SK-N-SH (cell line): Measurements from ENCODE around the gene DMRT1. TPM values are rescaled to one million over a fixed set of nuclear protein-coding genes. Genes with fewer than 3 reads are reported as not detected.

Source experiments
- CTCF ChIA-PET: fragments of 300-600, 350-600 bp; formaldehyde crosslinking; extraction: SDS; loops from one replicate; lab custom pipeline; 2021; lab: Yijun Ruan, JAX
- POLR2A ChIA-PET: fragments of 350-600 bp; sonication (Branson Sonifier 250); formaldehyde crosslinking; extraction: SDS; loops from one replicate; lab custom pipeline; 2020; ENCODE audit warnings: antibody characterized with exemption, inconsistent platforms; lab: Yijun Ruan, JAX
- DNase-seq: peaks from one replicate; pipeline ENCODE4 v3.0.0; 2012
- H2AFZ ChIP-seq: fragments of 200-600 bp; sonication (generic); 2 replicates; pipeline ENCODE4 v1.8.1; 2016; ENCODE audit warnings: antibody characterized with exemption, mild to moderate bottlenecking, low read depth
- H3F3A ChIP-seq: fragments of 200-600 bp; sonication (generic); replicated peaks from 2 replicates; pipeline ENCODE3; 2016; ENCODE audit warnings: antibody characterized with exemption, mild to moderate bottlenecking; ENCODE audit not compliant: insufficient read depth
- H3K27ac ChIP-seq, 2 experiments: fragments of 200-500 bp in 1 of 2; fragments of 200-600 bp in 1 of 2; sonication (Bioruptor generic) in 1 of 2; sonication (generic), shearing (Covaris generic) in 1 of 2; 2 replicates each; pipeline versions ENCODE4 v1.5.1 to v1.6.1; 2014 to 2016; ENCODE audit warnings: low read depth in 2 of 2, inconsistent platforms in 1 of 2, low read length in 1 of 2, mild to moderate bottlenecking in 1 of 2, mixed read lengths in 1 of 2
- H3K27me3 ChIP-seq: fragments of 200-600 bp; sonication (generic), shearing (Covaris generic); 2 replicates; pipeline ENCODE4 v1.6.1; 2016; ENCODE audit warnings: mixed run types; ENCODE audit not compliant: insufficient read depth
- H3K36me3 ChIP-seq, 2 experiments: fragments of 200-500 bp in 1 of 2; fragments of 200-600 bp in 1 of 2; sonication (Bioruptor generic) in 1 of 2; sonication (generic) in 1 of 2; replicated peaks in 1 of 2; 2 replicates each; pipeline versions ENCODE3 to v1.5.1; 2014 to 2016; ENCODE audit warnings: low read length in 1 of 2, mild to moderate bottlenecking in 1 of 2; ENCODE audit not compliant: insufficient read depth in 2 of 2, control insufficient read depth in 1 of 2
- H3K4me1 ChIP-seq, 2 experiments: fragments of 200-500 bp in 1 of 2; fragments of 200-600 bp in 1 of 2; sonication (Bioruptor generic) in 1 of 2; sonication (generic), shearing (Covaris generic) in 1 of 2; 2 replicates each; pipeline versions ENCODE4 v1.5.1 to v1.6.1; 2014 to 2016; ENCODE audit warnings: low read depth in 1 of 2, low read length in 1 of 2, mixed run types in 1 of 2; ENCODE audit not compliant: insufficient read depth in 2 of 2, control insufficient read depth in 1 of 2
- H3K4me2 ChIP-seq: fragments of 200-600 bp; sonication (generic), shearing (Covaris generic); 2 replicates; pipeline ENCODE4 v1.6.1; 2017; ENCODE audit warnings: mixed run types
- H3K4me3 ChIP-seq, 2 experiments: fragments of 200-500 bp in 1 of 2; fragments of 200-600 bp in 1 of 2; sonication (Bioruptor generic) in 1 of 2; sonication (generic), shearing (Covaris generic) in 1 of 2; 2 replicates each; pipeline versions ENCODE4 v1.5.1 to v1.8.1; 2014 to 2016; ENCODE audit warnings: low read depth in 2 of 2, inconsistent platforms in 1 of 2, low read length in 1 of 2, mild to moderate bottlenecking in 1 of 2, mixed read lengths in 1 of 2, moderate library complexity in 1 of 2
- H3K79me2 ChIP-seq: fragments of 200-600 bp; sonication (generic); 2 replicates; pipeline ENCODE4 v1.8.1; 2017; ENCODE audit warnings: mild to moderate bottlenecking; ENCODE audit not compliant: insufficient read depth
- H3K9ac ChIP-seq: fragments of 200-600 bp; sonication (generic); 2 replicates; pipeline ENCODE4 v1.6.1; 2017; ENCODE audit warnings: mixed run types
- H3K9me2 ChIP-seq: fragments of 200-600 bp; sonication (generic); 2 replicates; pipeline ENCODE4 v1.6.1; 2017; ENCODE audit warnings: mixed run types
- H3K9me3 ChIP-seq: fragments of 200-600 bp; sonication (generic); 2 replicates; pipeline ENCODE4 v1.6.1; 2017; ENCODE audit warnings: mixed run types, mild to moderate bottlenecking, moderate library complexity
- H4K20me1 ChIP-seq: fragments of 200-600 bp; sonication (generic); 2 replicates; pipeline ENCODE4 v1.6.1; 2017; ENCODE audit warnings: mild to moderate bottlenecking, mixed run types; ENCODE audit not compliant: insufficient read depth
- ELF1 ChIP-seq: IDR thresholded peaks from 2 replicates; pipeline ENCODE4 v1.4.0; 2012
- EP300 ChIP-seq, 2 experiments: IDR thresholded peaks; 2 replicates each; pipeline versions ENCODE4 v1.4.0 to v1.6.1; 2012; ENCODE audit warnings: borderline replicate concordance in 1 of 2, low read depth in 1 of 2, low read length in 1 of 2
- EZH2phosphoT487 ChIP-seq: fragments of 200-600 bp; sonication (generic); IDR thresholded peaks from 2 replicates; pipeline ENCODE4 v1.6.1; 2017; ENCODE audit warnings: low read depth, mixed run types, mild to moderate bottlenecking, antibody characterized with exemption, moderate library complexity, borderline replicate concordance
- FOSL2 ChIP-seq: IDR thresholded peaks from 2 replicates; pipeline ENCODE4 v1.4.0; 2012; ENCODE audit warnings: low read depth, mild to moderate bottlenecking, moderate library complexity, borderline replicate concordance
- FOXJ3 ChIP-seq: sonication (generic); formaldehyde crosslinking; IDR thresholded peaks from 2 replicates; pipeline ENCODE4 v1.5.1; 2020; ENCODE audit warnings: mild to moderate bottlenecking, missing genetic modification reagents
- MEF2A ChIP-seq: IDR thresholded peaks from 2 replicates; pipeline ENCODE4 v1.4.0; 2012; ENCODE audit warnings: low read depth, borderline replicate concordance
- MXI1 ChIP-seq: IDR thresholded peaks from 2 replicates; pipeline ENCODE4 v1.6.1; 2012; ENCODE audit warnings: mild to moderate bottlenecking, low read depth, low read length, improper control_type of control experiment
- NRF1 ChIP-seq: IDR thresholded peaks from 2 replicates; pipeline ENCODE4 v1.6.1; 2012; ENCODE audit warnings: low read depth, mild to moderate bottlenecking, low read length
- POLR2AphosphoS5 ChIP-seq: IDR thresholded peaks from 2 replicates; pipeline ENCODE4 v1.6.1; 2012; ENCODE audit warnings: low read depth, low read length
- RXRA ChIP-seq: IDR thresholded peaks from 2 replicates; pipeline ENCODE4 v1.4.0; 2012; ENCODE audit warnings: low read depth, mild to moderate bottlenecking, borderline replicate concordance
- TAF1 ChIP-seq: IDR thresholded peaks from 2 replicates; pipeline ENCODE4 v1.6.1; 2012; ENCODE audit warnings: low read depth, mild to moderate bottlenecking, low read length, moderate library complexity, borderline replicate concordance
- TCF12 ChIP-seq: IDR thresholded peaks from 2 replicates; pipeline ENCODE4 v1.4.0; 2012
- TEAD4 ChIP-seq: IDR thresholded peaks from 2 replicates; pipeline ENCODE4 v1.4.0; 2012; ENCODE audit warnings: mild to moderate bottlenecking, borderline replicate concordance; ENCODE audit not compliant: insufficient read depth
- WGBS: methylation state at CpG from one replicate; pipeline ENCODE4 v1.1.6; 2017; ENCODE audit warnings: low lambda C conversion rate; 5-methylcytosine and 5-hydroxymethylcytosine counted together
- polyA plus RNA-seq, 3 experiments: library from polyadenylated mRNA; depleted of rRNA; stranded (reverse); fragments of >200 nt; gene quantifications; 2 replicates each; pipeline ENCODE4 v1.2.3, GENCODE V29; 2012
- TF ChIP-seq, protein P1 (sequence below): IDR thresholded peaks from 2 replicates; pipeline ENCODE4 v1.4.0; 2012; ENCODE audit warnings: low read depth
- TF ChIP-seq, protein P2 (sequence below): IDR thresholded peaks from 2 replicates; pipeline ENCODE4 v1.4.0; 2012; ENCODE audit warnings: low read depth, borderline replicate concordance
- TF ChIP-seq, protein P3 (sequence below): fragments of 200-600 bp; sonication (generic); IDR thresholded peaks from 2 replicates; pipeline ENCODE4 v1.6.1; 2017; ENCODE audit warnings: antibody characterized with exemption, mild to moderate bottlenecking, moderate library complexity

DMRT1 gene
- polyA plus RNA-seq, 1 of the 3 experiments (the other 2 are of a cell fraction): not detected

DNA sequence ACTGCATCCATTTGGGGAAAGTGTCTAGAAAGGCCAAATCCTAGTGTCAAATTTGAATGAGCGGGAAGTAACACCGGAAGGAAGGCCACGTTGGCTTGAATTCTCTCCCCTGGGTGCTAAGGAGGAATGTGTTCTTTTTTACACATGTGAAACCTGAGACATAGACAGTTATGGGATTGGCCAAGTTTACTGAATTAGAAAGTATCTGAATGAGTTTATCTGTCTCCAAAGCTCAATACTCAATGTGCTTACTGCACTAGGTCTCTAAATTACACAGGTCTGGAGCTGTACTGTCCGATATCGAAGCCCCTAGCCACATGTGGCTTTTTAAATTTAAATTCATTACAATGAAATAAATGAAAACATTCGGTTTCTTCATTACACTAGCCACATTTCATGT, 6.0 kb downstream of the DMRT1 start (continued):
- TF ChIP-seq, protein P1, sequence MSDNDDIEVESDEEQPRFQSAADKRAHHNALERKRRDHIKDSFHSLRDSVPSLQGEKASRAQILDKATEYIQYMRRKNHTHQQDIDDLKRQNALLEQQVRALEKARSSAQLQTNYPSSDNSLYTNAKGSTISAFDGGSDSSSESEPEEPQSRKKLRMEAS: no peak
- TF ChIP-seq MEF2A (no peak), NRF1 (no peak), RXRA (no peak)

DNA sequence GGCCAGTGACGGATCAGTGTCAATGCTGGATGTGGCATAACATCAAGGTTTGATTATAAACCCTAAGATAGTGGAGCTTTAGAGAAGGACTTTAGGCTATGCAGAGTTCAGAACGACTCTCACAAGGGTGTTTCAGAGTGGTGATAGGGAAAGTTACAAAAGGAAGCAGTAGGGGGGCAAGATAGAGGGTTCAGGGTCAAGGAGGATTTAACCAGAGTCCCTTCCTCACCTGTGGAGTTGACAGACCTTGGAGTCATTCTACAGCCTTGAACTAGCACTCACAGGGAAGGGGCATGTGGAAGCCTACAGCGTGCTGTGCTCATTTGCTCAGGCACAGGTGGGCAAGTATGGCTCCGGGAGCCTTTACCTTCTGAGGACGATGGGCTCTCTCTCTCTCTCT, 7.9 kb downstream of the DMRT1 start:
- Histone ChIP-seq H3K79me2 (no peaks in the 10 kb centered on the region), H3K27ac (no peak overlapping the region), H3K27me3 (peaks cover 48% of the 10 kb centered on the region), H3K9me3 (no peaks in the 10 kb centered on the region), H3K4me1 (no peaks in the 10 kb centered on the region), H3K9ac (no peak overlapping the region), H3K9me2 (no peaks in the 10 kb centered on the region), H3K4me3 (no peak overlapping the region), H2AFZ (no peak overlapping the region), H3K4me2 (no peak overlapping the region), H3F3A (no peaks in the 10 kb centered on the region), H3K36me3 (no peaks in the 10 kb centered on the region), H4K20me1 (no peaks in the 10 kb centered on the region)
- ChIA-PET CTCF (interaction anchor here (1.3 kb wide), 1 partner anchor 160 kb away, joined by 3 read pairs; no protein-coding TSS in a partner anchor), POLR2A (no interaction called here)
- TF ChIP-seq POLR2AphosphoS5 (no peak), ELF1 (no peak), MXI1 (no peak), EP300 (IDR thresholded peaks at IDR 0.05; ENCODE audit: borderline replicate concordance in 1 of 2, low read depth in 1 of 2, low read length in 1 of 2) (no peak), MEF2A (no peak), FOXJ3 (CRISPR knock-in tag) (no peak), TEAD4 (no peak), FOSL2 (no peak), EZH2phosphoT487 (no peak), TCF12 (no peak), TAF1 (no peak)
- TF ChIP-seq, protein P2, sequence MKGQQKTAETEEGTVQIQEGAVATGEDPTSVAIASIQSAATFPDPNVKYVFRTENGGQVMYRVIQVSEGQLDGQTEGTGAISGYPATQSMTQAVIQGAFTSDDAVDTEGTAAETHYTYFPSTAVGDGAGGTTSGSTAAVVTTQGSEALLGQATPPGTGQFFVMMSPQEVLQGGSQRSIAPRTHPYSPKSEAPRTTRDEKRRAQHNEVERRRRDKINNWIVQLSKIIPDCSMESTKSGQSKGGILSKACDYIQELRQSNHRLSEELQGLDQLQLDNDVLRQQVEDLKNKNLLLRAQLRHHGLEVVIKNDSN: no peak
- TF ChIP-seq, protein P3, sequence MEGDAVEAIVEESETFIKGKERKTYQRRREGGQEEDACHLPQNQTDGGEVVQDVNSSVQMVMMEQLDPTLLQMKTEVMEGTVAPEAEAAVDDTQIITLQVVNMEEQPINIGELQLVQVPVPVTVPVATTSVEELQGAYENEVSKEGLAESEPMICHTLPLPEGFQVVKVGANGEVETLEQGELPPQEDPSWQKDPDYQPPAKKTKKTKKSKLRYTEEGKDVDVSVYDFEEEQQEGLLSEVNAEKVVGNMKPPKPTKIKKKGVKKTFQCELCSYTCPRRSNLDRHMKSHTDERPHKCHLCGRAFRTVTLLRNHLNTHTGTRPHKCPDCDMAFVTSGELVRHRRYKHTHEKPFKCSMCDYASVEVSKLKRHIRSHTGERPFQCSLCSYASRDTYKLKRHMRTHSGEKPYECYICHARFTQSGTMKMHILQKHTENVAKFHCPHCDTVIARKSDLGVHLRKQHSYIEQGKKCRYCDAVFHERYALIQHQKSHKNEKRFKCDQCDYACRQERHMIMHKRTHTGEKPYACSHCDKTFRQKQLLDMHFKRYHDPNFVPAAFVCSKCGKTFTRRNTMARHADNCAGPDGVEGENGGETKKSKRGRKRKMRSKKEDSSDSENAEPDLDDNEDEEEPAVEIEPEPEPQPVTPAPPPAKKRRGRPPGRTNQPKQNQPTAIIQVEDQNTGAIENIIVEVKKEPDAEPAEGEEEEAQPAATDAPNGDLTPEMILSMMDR: no peak
- no peak for DNase-seq
- 17% methylated on average over 5 of the region's 5 CpGs for WGBS
